ENCODE results near the gene ELAC1.

The ELAC1 gene

DNA sequence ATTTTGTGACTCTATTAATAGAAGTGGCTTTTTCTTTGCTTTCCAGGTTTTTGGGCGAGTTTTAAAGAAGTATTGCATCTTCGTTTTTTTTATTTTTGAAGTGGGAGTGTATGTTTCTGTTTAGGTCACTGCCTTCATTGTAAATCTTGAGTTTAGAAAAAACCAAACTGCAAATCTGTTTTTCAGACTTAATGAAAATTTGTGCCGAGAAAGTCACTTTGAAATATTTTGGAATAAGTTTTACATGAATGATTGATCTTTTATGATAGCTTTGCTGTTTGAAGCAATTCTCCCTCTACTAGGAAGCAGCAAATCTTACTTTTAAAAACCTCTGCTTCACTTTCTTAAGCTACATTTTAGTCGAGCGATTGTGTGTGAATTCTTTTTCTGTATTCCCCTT is 64.4 kb downstream of the ELAC1 start:
- peak overlapping the region in 4 of 11 experiments; percentile 9 to 33 (median 22); a peak in 5 of 22 replicates for H3K27ac ChIP-seq
- peaks cover 64 to 71% (median 66%) of the 10 kb centered on the region in 11 experiments for H4K20me1 ChIP-seq
- H3K4me3 ChIP-seq = peak overlapping the region; percentile 75 to 95 (median 88); a peak in 16 of 20 replicates
- peak overlapping the region; percentile 65 to 99 (median 99); a peak in 21 of 22 replicates for H3K9ac ChIP-seq
- no peaks in the 10 kb centered on the region for H3K9me3 ChIP-seq (replicated peaks in 1 of 11)
- H3K4me2 ChIP-seq = peak overlapping the region; percentile 55 to 97 (median 86)
- H3K36me3 ChIP-seq = peaks cover 3 to 51% (median 24%) of the 10 kb centered on the region in 11 experiments; a peak in 15 of 22 replicates
- H3K4me1 ChIP-seq = peaks cover 42 to 75% (median 61%) of the 10 kb centered on the region in 10 experiments
- H3K27me3 ChIP-seq = no peaks in the 10 kb centered on the region
- no peak for TF ChIP-seq Cebpa-rat (IDR thresholded peaks at IDR 0.05)

DNA sequence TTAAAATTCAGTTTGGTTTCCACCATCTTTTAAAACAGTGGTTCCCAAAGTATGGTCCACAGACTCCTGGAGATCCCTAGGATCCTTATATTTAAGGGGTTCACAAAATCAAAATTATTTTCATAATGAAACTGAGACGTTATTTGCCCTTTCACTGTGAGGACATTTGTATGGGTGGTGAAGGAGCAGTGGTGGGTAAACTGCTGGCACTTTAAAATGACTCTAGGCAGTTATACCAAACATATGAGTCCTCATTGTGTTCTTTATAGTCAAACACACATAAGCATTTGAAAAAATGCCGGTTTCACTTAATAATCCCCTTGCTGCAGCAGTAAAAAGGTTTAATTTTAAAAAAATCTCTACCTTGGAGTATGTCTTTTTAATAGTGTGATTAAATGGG is 69.4 kb downstream of the ELAC1 start:
- Histone ChIP-seq H3K27me3 (no peaks in the 10 kb centered on the region), H3K4me1 (peaks cover 43 to 92% (median 61%) of the 10 kb centered on the region in 10 experiments), H3K27ac (0 out of 22 replicates have a peak overlapping the region, but pooled peaks of 2 of the 11 experiments have one; percentile 2 to 6), H3K4me2 (peak overlapping the region in 10 of 11 experiments; percentile 13 to 79 (median 40); a peak in 10 of 22 replicates), H3K4me3 (no peak overlapping the region), H4K20me1 (peaks cover 93 to 100% (median 97%) of the 10 kb centered on the region in 11 experiments), H3K9me3 (replicated peaks in 1 of 11) (no peaks in the 10 kb centered on the region), H3K9ac (no peak overlapping the region), H3K36me3 (peaks cover 3 to 48% (median 31%) of the 10 kb centered on the region in 11 experiments; a peak in 14 of 22 replicates)
- no peak for TF ChIP-seq Cebpa-rat (IDR thresholded peaks at IDR 0.05)

All from BLaER1 treated with 17β-estradiol and CSF1 and Interleukin-3, amounts not matched to agents 10 nM and 100 nM (cell line).